Stimulated activated CD8-positive, alpha-beta memory T cell treated with anti-CD3 and anti-CD28 coated beads, Interleukin-7, amount 100 ng/mL, for 48 hours (primary cell): Measurements from ENCODE around the gene NCBP1.
"Not testable (repeated sequence)": the region's sequence is repeated elsewhere in the genome, so short reads cannot be mapped to it uniquely, and the experiment has no call there.

Source experiments
- DNase-seq, 2 donors: peaks; one replicate each; pipeline ENCODE4 v3.0.0-alpha.2; 2020; ENCODE audit warnings: low read depth in 1 of 2; ENCODE audit errors: extremely low read depth in 1 of 2

The NCBP1 gene

DNA sequence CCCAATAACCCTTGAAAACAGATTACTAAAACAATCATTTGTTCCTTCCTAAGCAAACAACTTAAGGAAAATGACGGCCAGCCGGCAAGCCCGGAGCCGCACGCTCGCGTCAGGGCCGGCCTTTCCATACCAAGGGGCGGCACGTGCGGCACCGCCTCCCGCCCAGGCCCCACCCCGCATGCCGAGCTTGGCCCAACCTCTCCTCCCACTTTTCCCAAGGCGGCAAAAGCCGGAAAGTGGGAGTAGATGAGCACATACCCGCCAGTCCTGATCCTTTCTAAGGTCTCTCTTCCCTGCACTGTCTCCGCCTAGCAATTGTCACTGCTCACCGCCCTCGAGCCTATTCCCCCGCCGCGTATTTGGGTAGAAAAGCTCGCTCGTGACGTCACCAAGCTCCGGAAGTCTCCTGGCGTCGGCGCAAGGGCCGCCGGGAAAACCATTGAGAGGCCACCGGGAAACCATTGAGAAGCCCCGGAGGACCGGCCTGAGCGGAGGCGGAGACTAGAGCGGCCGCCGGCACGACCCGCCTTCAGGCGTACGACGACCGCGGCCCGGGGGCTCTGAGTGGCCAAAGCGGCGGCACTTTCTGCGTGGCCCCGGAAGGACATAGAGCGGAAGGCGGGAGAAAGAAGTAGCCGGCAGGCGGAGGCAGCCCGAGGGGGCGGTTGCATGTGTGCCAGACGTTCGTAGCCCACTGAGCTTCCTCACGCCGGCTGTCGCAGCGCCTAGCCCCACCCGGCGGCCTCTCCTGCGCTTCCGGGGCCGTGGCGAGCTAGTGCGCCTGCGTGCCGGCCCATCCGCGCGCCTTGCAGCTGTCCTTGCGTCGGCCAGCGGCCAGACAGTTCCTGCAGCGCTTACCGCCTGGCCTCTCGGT, at the start of gene NCBP1, which contains the start of gene TSTD2:
TSS of gene NCBP1 (plus strand) at position 837 of the 874 bp plus-strand sequence. CDS start 61 bp downstream, outside the sequence.
TSS of gene TSTD2 (minus strand) at position 384 of the 874 bp plus-strand sequence. CDS start 5,806 bp downstream, outside the sequence.
- peak; percentile 93 to 94 for DNase-seq

GRCh38 chr9:97584778-97585177, 48.8 kb upstream of the NCBP1 start:
- DNase-seq: not testable (repeated sequence)

DNA sequence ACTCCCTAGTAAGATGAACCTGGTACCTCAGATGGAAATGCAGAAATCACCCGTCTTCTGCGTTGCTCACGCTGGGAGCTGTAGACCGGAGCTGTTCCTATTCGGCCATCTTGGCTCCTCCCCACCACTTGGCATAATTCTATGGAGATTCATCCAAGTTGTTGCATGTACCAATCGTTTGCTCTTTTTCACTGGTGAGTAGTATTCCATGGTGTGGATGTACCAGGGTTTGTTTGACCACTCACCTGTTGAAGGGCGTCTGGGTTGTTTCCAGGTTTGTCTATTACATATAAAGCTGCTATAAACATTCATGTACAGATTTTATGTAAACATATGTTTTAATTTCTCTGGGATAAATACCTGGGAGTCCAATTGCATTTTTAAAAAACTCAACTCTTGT, 46.7 kb upstream of the NCBP1 start:
- DNase-seq: not testable (repeated sequence)

GRCh38 chr9:97591535-97591934, 42.1 kb upstream of the NCBP1 start:
- DNase-seq: no peak

DNA sequence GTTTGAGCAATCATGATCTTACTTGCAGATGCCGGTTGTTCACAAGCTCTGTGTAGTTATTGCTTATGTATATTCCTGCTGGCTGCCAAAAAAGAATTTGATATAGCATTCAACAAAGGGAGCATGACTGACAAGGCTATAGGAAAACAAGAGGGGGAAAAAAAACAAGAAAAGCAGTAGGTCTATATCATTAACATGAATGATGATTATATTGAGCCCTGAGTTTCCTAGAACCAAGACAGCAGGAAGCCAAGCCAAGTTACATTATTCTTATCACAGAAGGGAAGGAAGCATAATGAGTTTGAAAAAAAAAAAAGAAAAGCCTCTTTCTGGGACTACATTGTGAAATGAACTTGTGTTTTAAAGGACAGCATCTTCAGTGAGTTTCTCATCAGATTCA, 41.5 kb upstream of the NCBP1 start:
- DNase-seq: no peak

GRCh38 chr9:97593960-97594359, 39.7 kb upstream of the NCBP1 start:
- DNase-seq: no peak

DNA sequence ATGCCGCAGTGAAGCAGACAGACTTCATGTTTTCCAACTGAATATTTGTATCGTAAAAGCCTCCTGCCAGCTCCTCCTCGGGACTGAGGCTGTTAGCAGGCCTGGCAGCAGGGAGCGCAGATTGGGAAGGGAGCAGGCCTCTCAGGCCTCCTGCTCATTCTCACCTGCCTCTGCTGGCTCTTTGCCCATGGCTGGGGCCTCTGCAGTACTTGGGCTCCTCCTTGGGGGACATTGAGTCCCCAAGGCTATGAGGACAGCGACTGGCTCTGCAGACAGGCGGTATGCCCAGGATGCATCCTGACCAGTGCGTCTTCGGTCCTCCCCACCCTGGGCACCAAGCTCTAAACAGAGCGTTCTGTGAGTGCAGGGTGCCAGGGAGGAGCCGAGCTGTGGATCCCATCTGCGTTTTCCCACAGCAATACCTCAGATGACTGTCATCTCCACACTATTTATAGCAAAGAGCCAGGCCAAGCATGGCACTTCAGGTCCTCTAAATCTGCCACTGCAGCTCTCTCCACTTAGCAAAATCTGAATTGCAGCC, 39.2 kb upstream of the NCBP1 start:
- DNase-seq: no peak

DNA sequence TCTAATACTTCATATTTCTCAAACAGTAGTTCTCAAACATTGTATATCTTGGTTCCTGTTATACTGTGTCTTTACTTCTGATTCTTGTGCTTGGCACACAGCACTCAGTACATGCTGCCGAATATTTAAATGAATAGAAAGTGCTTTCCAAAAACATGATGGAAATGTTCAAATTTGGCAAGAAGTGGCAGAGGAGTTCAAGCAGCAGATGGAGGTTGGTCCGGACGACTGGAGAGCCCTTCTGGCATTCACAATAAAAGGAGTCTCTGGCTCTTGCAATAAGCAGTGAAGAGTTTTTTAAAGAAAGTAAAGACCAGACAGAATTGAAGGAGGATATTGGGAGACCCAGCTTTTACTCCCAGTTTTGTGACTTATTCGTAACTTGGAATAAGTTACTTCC, 36.7 kb upstream of the NCBP1 start:
- DNase-seq: no peak

DNA sequence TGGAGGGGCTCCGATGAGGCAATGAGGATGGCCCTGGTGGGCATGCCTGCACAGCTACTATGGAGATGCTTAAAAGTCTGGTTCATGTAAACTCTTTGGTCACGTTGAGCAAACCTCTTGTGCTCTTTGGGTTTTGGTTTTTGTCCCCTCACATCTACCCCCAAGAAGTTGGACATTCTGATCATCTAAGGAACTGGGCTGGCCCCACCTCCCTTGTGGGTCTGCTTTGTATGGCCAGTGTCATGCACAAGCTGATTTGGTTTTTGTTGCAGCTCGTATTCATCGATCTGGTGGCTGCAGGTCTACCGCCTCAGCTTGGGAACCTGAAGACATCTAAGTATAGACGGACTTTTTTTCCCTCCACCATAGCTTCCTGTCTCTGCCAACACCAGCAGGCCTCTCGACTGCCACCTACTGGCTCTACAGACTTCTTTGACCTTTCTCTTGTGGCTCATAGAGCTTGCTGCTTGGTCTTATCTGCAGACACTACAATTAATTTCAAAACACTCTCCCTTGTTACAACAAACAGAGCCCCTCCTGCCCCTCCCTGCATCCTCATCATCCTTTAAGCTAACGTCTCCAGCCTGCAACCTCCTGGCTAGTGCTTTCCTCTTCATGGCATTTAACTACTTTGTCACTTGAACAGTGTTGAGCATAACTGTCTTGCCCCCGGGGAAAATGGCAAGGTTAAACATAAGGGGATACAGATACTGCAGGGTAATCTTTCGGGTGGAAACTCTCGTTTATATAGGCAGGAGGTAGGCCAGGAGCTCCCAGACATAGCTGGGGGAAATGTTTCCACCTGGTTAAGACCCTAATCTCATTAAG, 34.9 kb upstream of the NCBP1 start:
- DNase-seq: peak; percentile 17 to 50

GRCh38 chr9:97599314-97599846, 34.2 kb upstream of the NCBP1 start:
- no peak for DNase-seq

DNA sequence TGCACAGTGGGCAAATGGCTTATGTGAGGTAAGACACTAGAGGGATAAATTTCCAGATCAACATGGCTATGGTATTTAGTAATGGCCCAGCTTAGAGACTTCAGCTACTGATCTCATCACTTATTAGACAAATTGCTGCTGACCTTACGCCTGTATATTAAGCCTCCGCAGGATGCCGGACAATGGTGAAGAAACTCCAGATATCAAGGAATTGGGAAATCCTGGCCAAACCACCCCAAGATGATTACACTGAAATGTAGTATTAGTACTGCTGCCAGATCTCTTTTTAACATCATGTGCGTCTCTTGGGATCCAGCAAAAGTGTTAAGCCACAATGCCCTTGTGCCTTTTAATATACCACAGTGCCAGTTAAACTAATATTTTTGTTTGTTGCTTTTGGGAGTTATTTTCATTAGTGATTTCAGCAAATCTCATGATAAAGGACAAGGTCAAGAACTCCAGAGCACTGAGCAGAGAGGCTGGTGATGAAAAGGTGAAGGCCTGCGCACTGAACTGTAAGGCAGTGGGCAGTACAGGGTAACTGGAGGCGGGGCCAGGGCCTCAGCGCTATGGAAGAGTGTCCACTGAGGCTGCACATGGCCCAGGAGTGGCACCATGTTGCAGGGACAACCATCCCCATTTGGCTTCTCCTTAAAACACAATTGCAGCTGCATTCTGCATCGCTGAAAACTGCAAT, 32.9 kb upstream of the NCBP1 start:
- DNase-seq: no peak

GRCh38 chr9:97601228-97601898, 32.3 kb upstream of the NCBP1 start:
- DNase-seq: no peak

GRCh38 chr9:97602430-97602829, 31.2 kb upstream of the NCBP1 start:
- no peak for DNase-seq

GRCh38 chr9:97604901-97605645, 28.5 kb upstream of the NCBP1 start:
- no peak for DNase-seq

- peak in 1 of 2 donors; percentile 21 for DNase-seq
Measured at GRCh38 chr9:97615439-97616072, 18.1 kb upstream of the NCBP1 start.

DNA sequence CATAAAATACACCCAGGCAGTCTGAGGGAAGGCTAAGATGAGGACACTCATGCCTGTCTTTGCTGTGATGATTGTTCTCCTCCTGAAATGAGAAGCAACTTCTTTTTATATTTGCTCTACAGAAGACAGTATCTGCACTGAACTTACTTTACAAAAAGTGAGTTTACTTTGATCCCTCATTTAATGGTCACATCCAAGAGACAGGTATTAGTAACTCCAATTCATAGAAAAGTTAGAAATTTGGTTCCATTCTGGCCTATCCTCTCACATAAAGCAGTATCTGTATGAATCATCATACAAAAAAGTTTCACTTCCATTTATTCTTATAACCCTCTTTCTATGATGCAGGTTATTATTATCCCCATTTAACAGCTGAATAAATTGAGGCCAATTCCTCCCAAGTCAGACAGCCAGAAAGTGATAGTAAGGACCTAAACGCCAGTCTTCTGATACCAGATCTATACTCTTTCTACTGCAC, 15.6 kb upstream of the NCBP1 start:
- no peak for DNase-seq

- not testable (repeated sequence) for DNase-seq
Measured at GRCh38 chr9:97620063-97620462, 13.6 kb upstream of the NCBP1 start.

GRCh38 chr9:97622483-97622882, 11.1 kb upstream of the NCBP1 start:
- not testable (repeated sequence) for DNase-seq

GRCh38 chr9:97623946-97624345, 9.7 kb upstream of the NCBP1 start:
- no peak for DNase-seq
